NCI-H226 (cell line): ENCODE measurements around the gene TNFSF10.
A peak's percentile ranks its signal among the peaks of the same experiment; 100 is the strongest.
"Not testable (repeated sequence)": the region's sequence is repeated elsewhere in the genome, so short reads cannot be mapped to it uniquely, and the experiment has no call there.

Experiments used
- DNase-seq: peaks from one replicate; pipeline ENCODE4 v3.0.0-alpha.2; 2015

Gene TNFSF10

GRCh38 chr3:172543884-172544283 is 20.7 kb upstream of the TNFSF10 start:
- DNase-seq = no peak

GRCh38 chr3:172543419-172543818 is 20.2 kb upstream of the TNFSF10 start:
- DNase-seq = no peak

DNA sequence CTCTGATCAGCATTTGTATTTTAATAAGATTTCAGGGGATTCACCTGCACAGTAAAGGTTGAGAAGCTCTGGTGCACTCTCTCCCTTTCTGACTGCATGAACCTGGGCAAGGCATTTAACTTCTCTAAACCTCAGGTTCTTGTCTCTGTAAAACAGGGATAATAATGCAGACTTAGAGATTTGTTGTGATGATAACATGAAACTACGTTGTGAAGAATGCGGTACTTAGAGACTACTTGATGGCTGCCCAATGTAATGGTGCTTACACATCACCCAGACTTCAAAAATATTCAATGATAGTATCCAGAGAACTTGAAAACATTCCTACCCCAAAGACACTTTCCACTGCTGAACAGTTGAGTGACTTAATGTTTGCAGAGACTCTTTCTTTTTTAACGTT is 19.8 kb upstream of the TNFSF10 start:
- DNase-seq = no peak

GRCh38 chr3:172541945-172542488 is 18.8 kb upstream of the TNFSF10 start:
- no peak for DNase-seq

GRCh38 chr3:172540049-172540448 is 16.8 kb upstream of the TNFSF10 start:
- no peak for DNase-seq

DNA sequence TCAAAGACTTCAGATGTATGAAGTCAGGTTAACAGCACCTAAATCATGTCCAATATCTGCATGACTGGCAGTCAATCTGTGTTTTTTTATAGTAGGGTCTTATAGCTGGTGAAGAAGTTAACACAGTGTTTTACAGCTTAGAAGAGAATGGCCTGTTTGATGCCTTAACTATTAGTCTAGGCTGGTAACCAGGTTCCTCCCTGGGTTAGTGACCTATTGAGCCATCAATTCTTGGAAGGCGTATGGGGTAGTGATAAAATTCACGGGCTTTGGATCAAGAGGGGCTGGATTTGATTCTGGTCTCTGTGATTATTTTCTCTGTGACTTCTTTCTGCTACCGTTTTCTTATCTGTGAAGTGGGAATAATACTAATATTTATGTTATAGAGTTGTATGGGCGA is 16.0 kb upstream of the TNFSF10 start:
- DNase-seq = no peak

DNA sequence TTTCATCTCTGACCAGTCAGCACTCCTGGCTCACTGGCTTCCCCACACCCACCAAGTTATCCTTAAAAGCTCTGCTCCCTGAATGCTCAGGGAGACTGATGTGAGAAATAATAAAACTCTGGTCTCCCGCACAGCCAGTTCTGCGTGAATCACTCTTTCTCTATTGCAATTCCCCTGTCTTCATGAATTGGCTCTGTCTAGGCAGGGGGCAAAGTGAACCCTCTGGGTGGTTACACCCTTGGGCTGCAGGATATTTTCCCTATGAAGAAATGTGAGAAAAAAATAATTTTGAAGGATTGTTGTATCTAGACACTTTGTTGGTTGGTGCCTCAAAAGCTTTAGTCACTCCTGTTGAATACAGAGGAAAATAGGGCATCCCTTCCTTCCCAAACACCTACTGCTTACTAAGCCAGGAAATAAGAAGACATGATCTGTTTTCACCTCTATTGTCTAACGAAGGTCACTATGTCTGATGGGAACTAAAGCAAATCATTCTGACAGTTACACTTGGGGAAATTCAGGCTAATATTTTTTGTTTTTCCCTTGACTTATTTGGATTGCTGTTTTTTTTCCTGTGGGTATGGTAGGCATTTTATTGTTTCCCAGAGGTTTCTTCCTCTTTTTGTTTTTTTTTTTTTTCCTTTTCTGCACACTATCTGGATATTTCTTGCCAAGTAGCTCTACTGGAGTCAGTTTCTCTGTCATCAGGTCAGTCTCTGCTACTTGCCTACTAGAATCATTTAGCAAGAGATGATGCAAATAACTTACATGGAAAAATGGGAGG is 15.3 kb upstream of the TNFSF10 start:
- DNase-seq = no peak

GRCh38 chr3:172537507-172538158 is 14.4 kb upstream of the TNFSF10 start:
- no peak for DNase-seq

- DNase-seq = no peak
Measured at GRCh38 chr3:172536993-172537419, 13.8 kb upstream of the TNFSF10 start.

GRCh38 chr3:172536505-172536904 is 13.3 kb upstream of the TNFSF10 start:
- no peak for DNase-seq

GRCh38 chr3:172530566-172530965 is 7.3 kb upstream of the TNFSF10 start:
- peak; percentile 20 for DNase-seq

- DNase-seq = no peak
Measured at GRCh38 chr3:172530101-172530561, 6.9 kb upstream of the TNFSF10 start.

DNA sequence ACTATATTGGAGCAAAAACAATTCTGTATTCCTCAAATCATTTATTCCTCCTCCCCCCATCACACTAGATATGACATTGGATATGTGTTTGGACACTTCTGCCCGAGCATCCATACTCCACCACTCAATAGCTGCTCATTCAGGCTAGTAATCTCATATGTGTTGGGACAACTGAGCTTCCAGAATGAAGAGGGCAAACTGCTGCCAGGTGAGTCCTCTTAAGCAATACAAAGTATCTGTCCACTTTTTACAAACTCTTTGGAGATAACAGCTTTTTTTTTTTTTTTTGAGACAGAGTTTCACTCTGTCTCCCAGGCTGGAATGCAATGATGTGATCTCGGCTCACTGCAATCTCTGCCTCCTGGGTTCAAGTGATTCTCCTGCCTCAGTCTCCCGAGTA is 5.4 kb upstream of the TNFSF10 start:
- DNase-seq = no peak

DNA sequence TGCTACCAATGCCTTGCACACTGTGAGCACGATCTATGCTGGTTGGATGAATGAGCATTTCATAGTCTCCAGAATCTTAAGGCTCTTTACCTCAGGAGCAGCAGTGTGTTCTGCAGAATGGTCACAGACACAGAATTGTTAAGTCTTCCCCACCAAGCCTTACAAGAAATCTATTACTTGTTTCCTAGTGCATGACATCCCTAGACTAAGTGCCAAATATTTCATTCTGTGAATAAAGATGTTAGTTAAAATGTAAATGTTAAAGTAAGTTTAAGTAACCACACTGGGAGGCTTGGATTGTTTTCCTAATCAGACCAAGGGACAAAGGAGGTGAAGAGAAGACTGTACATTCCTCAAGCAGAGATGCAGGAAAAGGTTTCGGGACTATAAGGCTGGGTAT is 4.1 kb upstream of the TNFSF10 start:
- no peak for DNase-seq

DNA sequence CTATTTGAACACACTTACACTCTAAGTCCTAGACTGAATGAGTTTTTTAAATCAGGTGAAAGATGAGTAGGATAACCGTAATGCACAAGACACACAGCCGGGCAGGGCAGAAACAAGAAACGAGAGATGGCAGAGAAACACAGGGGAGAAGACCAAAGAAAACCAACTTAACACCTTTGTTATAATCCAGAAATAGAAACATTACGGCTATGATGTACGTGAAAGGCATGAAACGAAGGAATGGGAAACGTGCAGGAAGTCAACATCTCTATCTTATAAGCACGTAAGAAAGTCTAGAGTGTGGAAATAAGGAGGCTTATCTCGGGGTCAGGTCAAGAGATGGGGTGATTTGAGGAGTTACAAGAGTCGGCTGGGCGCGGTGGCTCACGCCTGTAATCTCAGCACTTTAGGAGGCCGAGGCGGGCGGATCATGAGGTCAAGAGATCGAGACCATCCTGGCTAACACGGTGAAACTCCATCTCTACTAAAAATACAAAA is 1.9 kb upstream of the TNFSF10 start:
- DNase-seq = no peak

DNA sequence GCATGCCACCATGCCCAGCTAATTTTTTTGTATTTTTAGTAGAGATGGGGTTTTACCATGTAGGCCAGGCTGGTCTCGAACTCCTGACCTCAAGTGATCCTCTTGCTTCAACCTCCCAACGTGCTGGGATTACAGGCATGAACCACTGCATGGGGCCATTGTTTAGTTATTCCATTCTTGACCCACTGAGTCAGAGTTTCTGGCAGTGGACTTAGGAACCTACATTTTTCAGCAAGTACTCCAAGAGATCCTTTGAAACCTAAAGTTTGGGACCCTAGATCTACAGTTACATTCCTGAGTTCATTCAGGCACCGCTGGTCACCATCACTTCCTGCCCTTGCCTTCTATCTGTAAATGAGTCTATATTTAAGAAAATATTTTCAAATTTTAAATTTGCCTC is 1.4 kb upstream of the TNFSF10 start:
- DNase-seq = no peak

DNA sequence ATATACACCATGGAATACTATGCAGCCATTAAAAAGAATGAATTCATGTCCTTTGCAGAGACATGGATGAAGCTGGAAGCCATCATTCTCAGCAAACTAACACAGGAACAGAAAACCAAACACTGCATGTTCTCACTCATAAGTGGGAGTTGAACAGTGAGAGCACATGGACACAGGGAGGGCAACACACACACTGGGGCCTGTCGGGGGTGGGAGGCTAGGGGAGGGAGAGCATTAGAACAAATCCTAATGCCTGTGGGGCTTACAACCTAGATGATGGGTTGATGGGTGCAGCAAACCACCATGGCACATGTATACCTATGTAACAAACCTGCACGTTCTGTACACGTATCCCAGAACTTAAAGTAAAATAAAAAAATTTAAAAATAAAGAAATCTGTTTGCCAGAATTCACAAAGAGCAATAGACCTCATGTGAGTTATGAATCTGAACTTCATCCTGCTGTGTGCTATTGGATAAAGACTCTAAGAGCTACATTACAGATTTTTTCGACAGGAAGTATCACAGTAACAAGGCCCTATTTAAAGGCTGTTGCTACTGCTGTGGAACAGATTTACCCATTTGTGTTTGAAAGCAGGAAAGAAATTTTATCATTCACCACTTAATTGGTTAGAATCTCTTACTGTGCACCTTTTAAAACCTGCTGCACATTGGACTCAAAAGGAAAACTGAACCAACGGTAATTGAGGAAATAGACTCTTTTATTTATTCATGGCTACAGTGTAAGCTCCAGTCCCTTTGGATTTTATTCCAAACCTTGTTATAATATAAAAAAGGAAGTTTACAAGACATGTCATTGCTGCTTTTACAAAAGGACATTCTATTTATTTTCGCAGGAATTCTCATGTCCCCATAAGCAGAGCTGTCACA is 1.1 kb downstream of the TNFSF10 start:
- not testable (repeated sequence) for DNase-seq

- DNase-seq = peak; percentile 56
Measured at GRCh38 chr3:172520301-172520831, 2.9 kb downstream of the TNFSF10 start.

DNA sequence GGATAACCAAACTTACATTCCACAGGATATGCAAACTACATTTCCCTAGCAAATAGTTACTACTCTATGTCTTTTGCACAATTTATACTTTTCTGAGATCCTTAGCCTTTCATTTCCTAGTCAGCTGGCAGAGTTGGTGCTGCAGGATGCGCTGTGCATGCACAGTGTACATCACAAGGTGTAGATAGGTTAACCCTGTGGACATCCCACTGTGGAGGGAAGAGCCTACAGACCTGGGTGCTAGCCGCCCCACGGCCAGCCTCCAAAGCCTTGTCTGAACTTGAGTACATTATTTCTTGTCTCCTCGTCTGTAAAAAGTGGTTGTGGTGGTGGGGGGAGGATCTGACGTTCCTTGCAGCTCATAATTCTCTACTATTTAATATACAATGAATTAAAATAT is 3.5 kb downstream of the TNFSF10 start:
- no peak for DNase-seq

DNA sequence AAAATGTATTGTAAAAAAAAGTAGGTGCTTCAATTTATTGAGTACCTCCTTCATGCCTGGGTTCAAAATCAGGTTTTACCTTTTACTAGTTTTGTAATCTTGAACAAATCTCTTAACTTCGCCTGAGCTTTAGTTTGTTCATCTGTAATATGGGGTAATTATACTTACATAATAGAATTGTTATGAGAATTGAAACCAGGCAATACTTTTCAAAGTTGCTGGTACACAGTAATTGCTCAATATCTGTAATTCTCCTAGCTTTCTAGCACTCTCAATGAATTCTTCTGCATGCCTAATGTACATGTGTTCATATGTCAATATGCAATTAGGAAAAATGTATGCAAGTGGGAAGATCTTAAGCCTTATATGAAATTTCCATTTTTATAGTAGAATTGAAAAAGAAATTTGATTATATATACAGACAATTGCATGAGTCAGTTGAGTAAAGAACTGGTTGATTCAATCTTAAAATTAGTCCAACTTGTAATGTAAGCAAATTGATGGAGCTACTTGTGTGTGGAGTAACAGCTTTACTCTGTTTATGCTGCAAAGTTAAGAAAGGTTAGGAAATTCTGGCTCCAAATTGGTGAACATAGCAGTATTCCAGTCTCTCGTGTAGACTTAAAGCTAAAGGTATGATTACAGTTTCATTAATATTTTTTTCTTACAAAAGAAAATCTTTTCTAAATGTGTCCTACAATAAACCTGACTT is 4.1 kb downstream of the TNFSF10 start:
- no peak for DNase-seq

- DNase-seq = no peak
Measured at GRCh38 chr3:172517859-172518466, 5.3 kb downstream of the TNFSF10 start.
